Right hindlimb (tissue), 1 donor: Measurements from ENCODE around the gene GIPR.
"Not testable (repeated sequence)": the region's sequence is repeated elsewhere in the genome, so short reads cannot be mapped to it uniquely, and the experiment has no call there.

ENCODE experiments used
- DNase-seq: peaks from one replicate; pipeline ENCODE4 v3.0.0-alpha.2; 2018

The GIPR gene

GRCh38 chr19:45667620-45668341 lies at the start of gene GIPR:
Gene GIPR (plus strand): TSS chr19:45668221. CDS start chr19:45669521, 1,300 bp downstream.
- no peak for DNase-seq

GRCh38 chr19:45621389-45621788 lies 46.6 kb upstream of the GIPR start:
- no peak for DNase-seq

GRCh38 chr19:45621976-45622503 lies 46.0 kb upstream of the GIPR start:
- no peak for DNase-seq

- no peak for DNase-seq
Measured at GRCh38 chr19:45623984-45624383, 44.0 kb upstream of the GIPR start.

GRCh38 chr19:45628219-45628618 lies 39.8 kb upstream of the GIPR start:
- not testable (repeated sequence) for DNase-seq

GRCh38 chr19:45629704-45630103 lies 38.3 kb upstream of the GIPR start:
- DNase-seq = no peak

GRCh38 chr19:45630463-45630862 lies 37.6 kb upstream of the GIPR start:
- DNase-seq = no peak

GRCh38 chr19:45632468-45633196 lies 35.4 kb upstream of the GIPR start:
- DNase-seq = peak; percentile 79

- no peak for DNase-seq
Measured at GRCh38 chr19:45636275-45636674, 31.7 kb upstream of the GIPR start.

- DNase-seq = no peak
Measured at GRCh38 chr19:45636902-45637301, 31.1 kb upstream of the GIPR start.

GRCh38 chr19:45637890-45638667 lies 29.9 kb upstream of the GIPR start:
- DNase-seq = peak; percentile 34

- DNase-seq = peak; percentile 61
Measured at GRCh38 chr19:45638930-45639729, 28.9 kb upstream of the GIPR start, which contains the start of gene EML2. Gene EML2 (minus strand): TSS chr19:45639397. CDS start chr19:45639376, 21 bp downstream.

GRCh38 chr19:45640849-45641273 lies 27.2 kb upstream of the GIPR start:
- DNase-seq = peak; percentile 26

GRCh38 chr19:45641274-45642105 lies 26.5 kb upstream of the GIPR start:
- DNase-seq = peak; percentile 65

GRCh38 chr19:45643024-45643926 lies 24.7 kb upstream of the GIPR start:
- DNase-seq = peak; percentile 91

- no peak for DNase-seq
Measured at GRCh38 chr19:45643927-45644771, 23.9 kb upstream of the GIPR start.

- no peak for DNase-seq
Measured at GRCh38 chr19:45645068-45645630, 22.9 kb upstream of the GIPR start.

- peak; percentile 92 for DNase-seq
Measured at GRCh38 chr19:45645631-45646344, 22.2 kb upstream of the GIPR start.
